ENCODE measurements around the gene SIRT6. TPM values are rescaled to one million over a fixed set of nuclear protein-coding genes. Genes with fewer than 3 reads are reported as not detected.
A peak's percentile ranks its signal among the peaks of the same experiment; 100 is the strongest.

The SIRT6 gene
- total RNA-seq, 3 donors from 2014 or later: 21.5 to 29.8 (median 25.6) TPM

- Histone ChIP-seq H3K9me3 (no peaks in the 10 kb centered on the region), H3K36me3 (peaks cover 11% of the 10 kb centered on the region)
- intact Hi-C loops (cut with DNase I; ENCODE audit: low total_unique reads): loop anchor here (5.0 kb wide), 1 partner anchor 1987 kb away; no protein-coding TSS in a partner anchor
These were observed 7.3 kb downstream of the SIRT6 start for GRCh38 chr19:4174895-4175668.

GRCh38 chr19:4174213-4174894 is 8.0 kb downstream of the SIRT6 start:
- no peak overlapping the region for H3K4me3 ChIP-seq
- peaks cover 0 to 9% of the 10 kb centered on the region in 2 donors for H3K27me3 ChIP-seq
- intact Hi-C loops (cut with DNase I; ENCODE audit: low total_unique reads): no loop called here
- no peak for DNase-seq (ENCODE audit: low spot score in 2 of 2)
- H3K4me1 ChIP-seq: no peaks in the 10 kb centered on the region
- H3K27ac ChIP-seq: no peak overlapping the region
- H3K36me3 ChIP-seq: peaks cover 11% of the 10 kb centered on the region
- H3K9me3 ChIP-seq: no peaks in the 10 kb centered on the region
- TF ChIP-seq CTCF (IDR thresholded peaks at IDR 0.05): no peak

More at GRCh38 chr19:4174895-4175668, 7.3 kb downstream of the SIRT6 start:
- no peak overlapping the region for H3K4me3 ChIP-seq
- no peak for TF ChIP-seq CTCF (IDR thresholded peaks at IDR 0.05)
- TF ChIP-seq POLR2AphosphoS5 (IDR thresholded peaks at IDR 0.05): no peak
- TF ChIP-seq POLR2A (IDR thresholded peaks at IDR 0.05): no peak
- DNase-seq (ENCODE audit: low spot score in 2 of 2): no peak
- no peak overlapping the region for H3K27ac ChIP-seq
- H3K27me3 ChIP-seq: peaks cover 0 to 9% of the 10 kb centered on the region in 2 donors
- no peaks in the 10 kb centered on the region for H3K4me1 ChIP-seq

- Histone ChIP-seq H3K27ac (no peak overlapping the region), H3K27me3 (peaks cover 0 to 9% of the 10 kb centered on the region in 2 donors), H3K9me3 (no peaks in the 10 kb centered on the region), H3K4me1 (no peaks in the 10 kb centered on the region), H3K4me3 (no peak overlapping the region), H3K36me3 (peaks cover 11% of the 10 kb centered on the region)
- no peak for DNase-seq (ENCODE audit: low spot score in 2 of 2)
- no peak for TF ChIP-seq POLR2AphosphoS5 (IDR thresholded peaks at IDR 0.05)
- intact Hi-C loops (cut with DNase I; ENCODE audit: low total_unique reads): no loop called here
These were observed 8.7 kb downstream of the SIRT6 start for GRCh38 chr19:4173479-4174212.

GRCh38 chr19:4172861-4173473 is 9.4 kb downstream of the SIRT6 start:
- Histone ChIP-seq H3K4me1 (no peaks in the 10 kb centered on the region), H3K27me3 (peaks cover 0 to 12% of the 10 kb centered on the region in 2 donors), H3K9me3 (no peaks in the 10 kb centered on the region), H3K36me3 (peaks cover 11% of the 10 kb centered on the region), H3K27ac (no peak overlapping the region), H3K4me3 (no peak overlapping the region)
- intact Hi-C loops (cut with DNase I; ENCODE audit: low total_unique reads): no loop called here
- peak in 1 of 2 donors; percentile 68 for DNase-seq (ENCODE audit: low spot score in 2 of 2)
- TF ChIP-seq CTCF (IDR thresholded peaks at IDR 0.05) (no peak), POLR2A (IDR thresholded peaks at IDR 0.05) (no peak), POLR2AphosphoS5 (IDR thresholded peaks at IDR 0.05) (no peak)

GRCh38 chr19:4171676-4172075 is 10.7 kb downstream of the SIRT6 start:
- TF ChIP-seq POLR2A (IDR thresholded peaks at IDR 0.05): no peak
- TF ChIP-seq POLR2AphosphoS5 (IDR thresholded peaks at IDR 0.05): no peak
- no peak for TF ChIP-seq CTCF (IDR thresholded peaks at IDR 0.05)
- DNase-seq (ENCODE audit: low spot score in 2 of 2): no peak
- no peak overlapping the region for H3K4me3 ChIP-seq
- H3K9me3 ChIP-seq: no peaks in the 10 kb centered on the region
- H3K36me3 ChIP-seq: peaks cover 11% of the 10 kb centered on the region
- no peak overlapping the region for H3K27ac ChIP-seq
- intact Hi-C loops (cut with DNase I; ENCODE audit: low total_unique reads): no loop called here
- H3K27me3 ChIP-seq: peaks cover 0 to 16% of the 10 kb centered on the region in 2 donors
- H3K4me1 ChIP-seq: no peaks in the 10 kb centered on the region
